ENCODE results near the gene RPSA. TPM values are rescaled to one million over a fixed set of nuclear protein-coding genes. Genes with fewer than 3 reads are reported as not detected.

The RPSA gene
- total RNA-seq, 1 experiment from 2014 or later, result 2,486 TPM

DNA sequence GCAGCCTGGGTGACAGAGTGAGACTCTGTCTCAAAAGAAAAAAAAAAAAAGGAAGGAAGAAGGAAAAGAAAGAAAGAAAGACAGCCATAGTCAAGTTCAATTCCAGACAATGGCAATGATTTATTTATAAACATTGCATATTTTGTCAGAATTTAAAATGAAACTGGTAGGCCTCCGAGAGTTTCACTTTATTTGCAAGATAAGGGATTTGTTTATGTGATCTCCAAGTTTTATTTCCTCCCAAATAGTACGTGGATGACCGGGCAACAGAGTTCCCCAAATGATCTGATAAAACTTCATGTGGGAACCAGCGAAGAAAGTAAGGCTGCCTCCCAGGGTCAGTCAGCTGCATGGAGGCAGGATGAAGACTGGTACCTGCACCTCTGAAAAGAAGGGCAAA is 32.4 kb downstream of the RPSA start:
- no peaks in the 10 kb centered on the region for H3K36me3 ChIP-seq (ENCODE audit: control insufficient read depth in 1 of 2, insufficient read depth in 2 of 2, low read length in 2 of 2)
- no peaks in the 10 kb centered on the region for H3K27me3 ChIP-seq (ENCODE audit: insufficient read depth, low read length)
- no peak overlapping the region for H3K27ac ChIP-seq (ENCODE audit: low read depth, low read length)
- H3K9me3 ChIP-seq (ENCODE audit: control insufficient read depth in 1 of 2, insufficient read depth in 1 of 2, low read depth in 1 of 2, low read length in 2 of 2), result no peaks in the 10 kb centered on the region
- H3K9me2 ChIP-seq (ENCODE audit: insufficient read depth), result no peaks in the 10 kb centered on the region
- TF ChIP-seq JUND (IDR thresholded peaks at IDR 0.05) (no peak), ZNF274 (IDR thresholded peaks at IDR 0.05; ENCODE audit: low read depth, low read length) (no peak), ELF1 (IDR thresholded peaks at IDR 0.05; ENCODE audit: borderline replicate concordance, low read depth) (no peak), ZFX (IDR thresholded peaks at IDR 0.05) (no peak), EZH2phosphoT487 (IDR thresholded peaks at IDR 0.05; ENCODE audit: borderline replicate concordance) (no peak), TCF7L2 (IDR thresholded peaks at IDR 0.05; ENCODE audit: borderline replicate concordance, extremely low read depth, insufficient read depth, insufficient read length) (no peak), CTCF (IDR thresholded peaks at IDR 0.05 in 2 of 3, conservative IDR thresholded peaks at IDR 0.05 in 1 of 3; ENCODE audit: borderline replicate concordance in 1 of 3, insufficient read depth in 1 of 3, low read depth in 2 of 3, low read length in 2 of 3) (no peak), FOSL1 (IDR thresholded peaks at IDR 0.05; ENCODE audit: low read depth) (no peak), CEBPB (IDR thresholded peaks at IDR 0.05; ENCODE audit: low read depth) (no peak), SP1 (IDR thresholded peaks at IDR 0.05; ENCODE audit: low read depth) (no peak)
- no peaks in the 10 kb centered on the region for H3K79me2 ChIP-seq (ENCODE audit: insufficient read depth, low read length)
- H3K4me1 ChIP-seq (ENCODE audit: control insufficient read depth in 1 of 2, insufficient read depth in 2 of 2, low read length in 2 of 2), result peaks cover 0 to 10% of the 10 kb centered on the region in 2 experiments; a peak in 1 of 4 replicates
- ATAC-seq, result no peak
- DNase-seq (ENCODE audit: low read depth, low spot score), result no peak
- no peak overlapping the region for H3K4me3 ChIP-seq (replicated peaks in 1 of 2; ENCODE audit: low read depth in 1 of 2, low read length in 2 of 2)
- ChIA-PET CTCF (interaction anchor here (0.8 kb wide), 1 partner anchor 9 kb away, joined by 3 read pairs; no protein-coding TSS in a partner anchor), POLR2A (no interaction called here), RAD21 (ENCODE audit: low non-redundant PET in 1 of 2, low total read pairs in 2 of 2, uncharacterized antibody in 2 of 2, unreplicated experiment in 2 of 2) (no interaction called here)
- intact Hi-C loops (cut with micrococcal nuclease), result no loop called here
- no peak overlapping the region for H3K4me2 ChIP-seq (ENCODE audit: low read length)
- H3K9ac ChIP-seq (ENCODE audit: low read length), result no peak overlapping the region
- H4K20me1 ChIP-seq (ENCODE audit: insufficient read depth), result no peaks in the 10 kb centered on the region
- no TSS peak for BruUV-seq (replicated peaks)
- no peak overlapping the region for H2AFZ ChIP-seq (ENCODE audit: low read depth, low read length, poor library complexity, severe bottlenecking)
